GM21447 (cell line): Measurements from ENCODE around the gene MUC12.
A peak's percentile ranks its signal among the peaks of the same experiment; 100 is the strongest.
"Not testable (repeated sequence)": the region's sequence is repeated elsewhere in the genome, so short reads cannot be mapped to it uniquely, and the experiment has no call there.

ENCODE experiments used
- ATAC-seq: cut with Tn5 transposase; IDR thresholded peaks from one replicate; pipeline ENCODE4 v1.9.1; 2021; ENCODE audit not compliant: unreplicated experiment

The MUC12 gene

GRCh38 chr7:100984241-100984918, 15.0 kb downstream of the MUC12 start:
- ATAC-seq, result not testable (repeated sequence)

DNA sequence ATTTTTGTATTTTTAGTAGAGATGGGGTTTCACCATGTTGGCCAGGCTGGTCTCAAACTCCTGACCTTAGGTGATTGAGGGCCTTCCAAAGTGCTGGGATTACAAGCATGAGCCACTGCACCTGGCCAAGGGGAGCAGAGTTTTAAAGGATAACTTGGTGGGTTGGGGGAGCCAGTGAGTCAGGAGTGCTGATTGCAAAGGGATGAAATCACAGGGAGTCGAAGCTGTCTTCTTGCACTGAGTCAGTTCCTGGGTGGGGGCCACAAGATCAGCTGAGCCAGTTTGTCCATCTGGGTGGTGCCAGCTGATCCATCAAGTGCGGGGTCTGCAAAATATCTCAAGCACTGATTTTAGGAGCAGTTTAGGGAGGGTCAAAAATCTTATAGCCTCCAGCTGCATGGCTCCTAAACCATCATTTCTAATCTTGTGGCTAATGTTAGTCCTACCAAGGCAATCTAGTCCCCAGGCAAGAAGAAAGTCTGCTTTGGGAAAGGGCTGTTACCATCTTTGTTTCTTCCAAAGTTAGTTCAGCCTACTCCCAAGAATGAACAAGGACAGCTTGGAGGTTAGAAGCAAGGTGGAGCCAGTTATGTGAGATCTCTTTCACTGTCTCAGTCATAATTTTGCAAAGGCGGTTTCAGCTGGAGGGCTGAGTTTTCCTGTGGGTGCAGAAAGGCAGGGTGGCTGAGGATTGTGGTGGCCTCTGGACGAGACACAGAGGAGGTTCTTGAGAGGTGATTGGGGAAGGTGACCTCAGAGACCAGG, 15.8 kb downstream of the MUC12 start:
- not testable (repeated sequence) for ATAC-seq

DNA sequence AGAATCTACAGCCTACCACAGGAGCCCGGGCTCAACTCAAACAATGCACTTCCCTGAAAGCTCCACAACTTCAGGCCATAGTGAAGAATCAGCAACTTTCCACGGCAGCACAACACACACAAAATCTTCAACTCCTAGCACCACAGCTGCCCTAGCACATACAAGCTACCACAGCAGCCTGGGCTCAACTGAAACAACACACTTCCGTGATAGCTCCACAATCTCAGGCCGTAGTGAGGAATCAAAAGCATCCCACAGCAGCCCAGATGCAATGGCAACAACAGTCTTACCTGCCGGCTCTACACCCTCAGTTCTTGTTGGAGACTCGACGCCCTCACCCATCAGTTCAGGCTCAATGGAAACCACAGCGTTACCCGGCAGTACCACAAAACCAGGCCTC, 22.3 kb downstream of the MUC12 start:
- no peak for ATAC-seq

GRCh38 chr7:100992280-100992679, 22.9 kb downstream of the MUC12 start:
- not testable (repeated sequence) for ATAC-seq

- not testable (repeated sequence) for ATAC-seq
Observed at GRCh38 chr7:100994671-100995070, 25.3 kb downstream of the MUC12 start.

GRCh38 chr7:100998530-100998929, 29.2 kb downstream of the MUC12 start:
- not testable (repeated sequence) for ATAC-seq

DNA sequence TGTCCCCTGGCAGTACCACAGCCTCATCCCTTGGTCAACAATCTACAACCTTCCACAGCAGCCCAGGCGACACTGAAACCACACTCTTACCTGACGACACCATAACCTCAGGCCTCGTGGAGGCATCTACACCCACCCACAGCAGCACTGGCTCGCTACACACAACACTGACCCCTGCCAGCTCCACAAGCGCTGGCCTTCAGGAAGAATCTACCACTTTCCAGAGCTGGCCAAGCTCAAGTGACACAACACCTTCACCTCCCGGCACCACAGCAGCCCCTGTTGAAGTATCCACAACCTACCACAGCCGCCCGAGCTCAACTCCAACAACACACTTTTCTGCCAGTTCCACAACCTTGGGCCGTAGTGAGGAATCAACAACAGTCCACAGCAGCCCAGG, 30.0 kb downstream of the MUC12 start:
- ATAC-seq, result not testable (repeated sequence)

GRCh38 chr7:101000025-101000424, 30.7 kb downstream of the MUC12 start:
- not testable (repeated sequence) for ATAC-seq

DNA sequence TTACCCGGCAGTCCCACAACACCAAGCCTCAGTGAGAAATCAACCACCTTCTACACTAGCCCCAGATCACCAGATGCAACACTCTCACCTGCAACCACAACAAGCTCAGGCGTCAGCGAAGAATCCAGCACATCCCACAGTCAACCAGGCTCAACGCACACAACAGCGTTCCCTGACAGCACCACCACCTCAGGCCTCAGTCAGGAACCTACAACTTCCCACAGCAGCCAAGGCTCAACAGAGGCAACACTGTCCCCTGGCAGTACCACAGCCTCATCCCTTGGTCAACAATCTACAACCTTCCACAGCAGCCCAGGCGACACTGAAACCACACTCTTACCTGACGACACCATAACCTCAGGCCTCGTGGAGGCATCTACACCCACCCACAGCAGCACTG, 33.0 kb downstream of the MUC12 start:
- ATAC-seq, result not testable (repeated sequence)

GRCh38 chr7:101007361-101007760, 38.0 kb downstream of the MUC12 start:
- not testable (repeated sequence) for ATAC-seq

GRCh38 chr7:101009629-101010028, 40.3 kb downstream of the MUC12 start:
- no peak for ATAC-seq

- ATAC-seq, result no peak
Observed at GRCh38 chr7:101012931-101013330, 43.6 kb downstream of the MUC12 start.

DNA sequence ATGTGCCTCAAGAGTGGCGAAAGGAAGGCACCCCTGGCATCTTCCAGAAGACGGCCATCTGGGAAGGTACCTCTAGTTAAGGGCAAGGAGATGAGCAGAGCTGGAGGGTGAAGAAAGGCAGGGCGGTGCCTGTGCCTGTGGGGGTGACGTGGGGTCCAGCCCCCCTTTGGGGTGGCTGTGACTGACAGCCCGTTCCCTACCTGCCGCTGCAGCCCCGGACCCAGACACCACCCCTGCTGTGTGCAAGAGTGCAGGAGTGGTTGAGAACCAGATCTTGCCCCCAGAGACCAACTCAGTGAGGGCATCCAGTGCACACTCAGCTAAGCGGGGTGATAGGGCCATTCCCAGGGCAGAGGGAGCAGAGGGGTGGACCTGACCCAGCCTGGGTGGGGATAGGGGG, 46.3 kb downstream of the MUC12 start:
- no peak for ATAC-seq

GRCh38 chr7:101017064-101017777, 47.9 kb downstream of the MUC12 start:
- ATAC-seq, result peak; percentile 79

GRCh38 chr7:101018271-101019167, 49.2 kb downstream of the MUC12 start:
- no peak for ATAC-seq

DNA sequence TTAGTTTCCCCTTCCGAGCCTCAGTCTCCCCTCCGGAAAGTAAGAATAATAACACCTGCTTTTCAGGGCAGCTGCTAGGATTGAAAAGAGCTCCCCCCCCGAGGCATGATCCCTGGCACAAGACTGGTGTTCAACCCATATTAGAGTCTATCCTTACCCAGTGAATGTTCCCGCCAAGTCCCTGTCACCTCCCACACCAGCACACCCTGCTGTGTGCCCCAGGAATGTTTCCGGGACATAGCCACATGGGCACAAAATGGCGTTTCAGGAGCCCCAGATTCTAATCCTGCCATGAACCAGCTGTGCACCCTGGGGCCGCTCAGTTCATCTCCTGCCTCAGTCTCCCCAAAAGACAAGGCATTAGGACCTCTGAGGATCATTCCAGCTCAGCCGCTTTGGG, 51.1 kb downstream of the MUC12 start:
- no peak for ATAC-seq

DNA sequence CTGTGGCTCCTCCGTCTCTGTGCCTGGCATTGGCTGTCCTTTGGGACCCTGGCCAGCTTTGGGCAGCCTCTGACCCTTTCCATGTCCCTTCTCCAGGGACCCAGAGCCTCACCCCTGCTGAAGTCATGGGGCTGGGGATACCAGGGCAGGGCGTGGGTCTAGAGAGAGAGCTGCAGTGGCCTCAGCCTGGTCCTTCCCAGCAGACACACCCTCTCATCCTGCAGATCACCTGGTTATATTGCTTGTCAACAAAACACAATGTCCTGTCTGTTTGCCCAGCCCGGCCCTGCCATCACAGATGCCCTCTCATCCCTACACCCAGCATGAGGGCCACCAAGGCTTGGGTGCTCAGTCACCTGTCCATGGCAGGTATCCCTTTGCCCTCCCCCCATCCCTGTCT, 52.3 kb downstream of the MUC12 start:
- no peak for ATAC-seq

GRCh38 chr7:101023839-101024238, 54.5 kb downstream of the MUC12 start:
- ATAC-seq, result no peak

GRCh38 chr7:101031082-101031481, 61.7 kb downstream of the MUC12 start:
- no peak for ATAC-seq

- ATAC-seq, result no peak
Observed at GRCh38 chr7:101035941-101036340, 66.6 kb downstream of the MUC12 start.

DNA sequence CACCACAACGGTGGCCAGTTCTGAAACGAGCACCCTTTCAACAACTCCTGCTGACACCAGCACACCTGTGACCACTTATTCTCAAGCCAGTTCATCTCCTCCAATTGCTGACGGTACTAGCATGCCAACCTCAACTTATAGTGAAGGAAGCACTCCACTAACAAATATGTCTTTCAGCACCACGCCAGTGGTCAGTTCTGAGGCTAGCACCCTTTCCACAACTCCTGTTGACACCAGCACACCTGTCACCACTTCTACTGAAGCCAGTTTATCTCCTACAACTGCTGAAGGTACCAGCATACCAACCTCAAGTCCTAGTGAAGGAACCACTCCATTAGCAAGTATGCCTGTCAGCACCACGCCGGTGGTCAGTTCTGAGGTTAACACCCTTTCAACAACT, 71.9 kb downstream of the MUC12 start:
- not testable (repeated sequence) for ATAC-seq
